Smooth muscle cell (in vitro differentiated cells): Measurements from ENCODE around the gene CDH19. TPM values are rescaled to one million over a fixed set of nuclear protein-coding genes. Genes with fewer than 3 reads are reported as not detected.

Experiments used
- DNase-seq: peaks from one replicate; lab custom pipeline; 2025; ENCODE audit not compliant: unreplicated experiment; lab: John Stamatoyannopoulos, UW
- H2AFZ ChIP-seq: fragments of 200-600 bp; sonication (generic); 2 replicates; pipeline ENCODE4 v1.6.0; 2016; ENCODE audit warnings: antibody characterized with exemption, low read depth, mild to moderate bottlenecking
- H3F3A ChIP-seq: fragments of 200-600 bp; sonication (generic); 2 replicates; pipeline ENCODE4 v1.6.0; 2017; ENCODE audit warnings: antibody characterized with exemption, low read depth
- H3K27ac ChIP-seq: fragments of 200-600 bp; sonication (generic); 2 replicates; pipeline ENCODE4 v1.5.1; 2016; ENCODE audit warnings: low read depth, mild to moderate bottlenecking
- H3K27me3 ChIP-seq: fragments of 200-600 bp; sonication (generic); 2 replicates; pipeline ENCODE4 v1.6.1; 2016; ENCODE audit warnings: low read depth, mild to moderate bottlenecking
- H3K36me3 ChIP-seq: fragments of 200-600 bp; sonication (generic); 2 replicates; pipeline ENCODE4 v1.5.1; 2016; ENCODE audit warnings: low read depth
- H3K4me1 ChIP-seq: fragments of 200-600 bp; sonication (generic); 2 replicates; pipeline ENCODE4 v1.5.1; 2016; ENCODE audit warnings: low read depth
- H3K4me2 ChIP-seq: fragments of 200-600 bp; sonication (generic); 2 replicates; pipeline ENCODE4 v1.6.0; 2016; ENCODE audit warnings: mild to moderate bottlenecking
- H3K4me3 ChIP-seq: fragments of 200-600 bp; sonication (generic); 2 replicates; pipeline ENCODE4 v1.5.1; 2016; ENCODE audit warnings: mild to moderate bottlenecking
- H3K79me2 ChIP-seq: fragments of 200-600 bp; sonication (generic); 2 replicates; pipeline ENCODE4 v1.6.0; 2016; ENCODE audit warnings: low read depth, mild to moderate bottlenecking
- H3K9ac ChIP-seq: fragments of 200-600 bp; sonication (generic); 2 replicates; pipeline ENCODE4 v1.6.0; 2016; ENCODE audit warnings: low read depth
- H3K9me3 ChIP-seq: fragments of 200-600 bp; sonication (generic); replicated peaks from 2 replicates; pipeline ENCODE4 v1.5.1; 2016; ENCODE audit warnings: low read depth
- H4K20me1 ChIP-seq: fragments of 200-600 bp; sonication (generic); 2 replicates; pipeline ENCODE4 v1.6.0; 2016; ENCODE audit warnings: low read depth
- CTCF ChIP-seq: fragments of 200-600 bp; sonication (generic); IDR thresholded peaks from 2 replicates; pipeline ENCODE4 v1.5.1; 2017; ENCODE audit warnings: borderline replicate concordance, mild to moderate bottlenecking, antibody characterized with exemption; ENCODE audit not compliant: insufficient read depth, poor library complexity, severe bottlenecking
- WGBS: methylation state at CpG from one replicate; pipeline ENCODE4 v1.1.7; 2016; ENCODE audit warnings: low lambda C conversion rate; 5-methylcytosine and 5-hydroxymethylcytosine counted together
- polyA plus RNA-seq: library from polyadenylated mRNA; unstranded; fragments of >200 nt; fragmentation: Nextera tagmentation; extraction: Ambion mirVana; gene quantifications from 2 replicates; pipeline ENCODE4 v1.2.1, GENCODE V29; 2016
- total RNA-seq: library from RNA; depleted of rRNA; stranded (reverse); fragments of >200 nt; gene quantifications from 2 replicates; pipeline ENCODE4 v1.2.3, GENCODE V29; 2014

The CDH19 gene
- total and polyA plus RNA-seq, 2 experiments from 2014 or later: not detected

GRCh38 chr18:66635342-66635741 lies 31.5 kb upstream of the CDH19 start:
- Histone ChIP-seq H3K9me3 (no peaks in the 10 kb centered on the region), H4K20me1 (no peaks in the 10 kb centered on the region), H3K36me3 (no peaks in the 10 kb centered on the region), H2AFZ (no peak overlapping the region), H3K9ac (no peak overlapping the region), H3K4me1 (no peaks in the 10 kb centered on the region), H3K4me2 (no peak overlapping the region), H3F3A (no peaks in the 10 kb centered on the region), H3K27ac (no peak overlapping the region), H3K79me2 (no peaks in the 10 kb centered on the region), H3K4me3 (no peak overlapping the region), H3K27me3 (no peaks in the 10 kb centered on the region)
- no peak for TF ChIP-seq CTCF
- DNase-seq: no peak

DNA sequence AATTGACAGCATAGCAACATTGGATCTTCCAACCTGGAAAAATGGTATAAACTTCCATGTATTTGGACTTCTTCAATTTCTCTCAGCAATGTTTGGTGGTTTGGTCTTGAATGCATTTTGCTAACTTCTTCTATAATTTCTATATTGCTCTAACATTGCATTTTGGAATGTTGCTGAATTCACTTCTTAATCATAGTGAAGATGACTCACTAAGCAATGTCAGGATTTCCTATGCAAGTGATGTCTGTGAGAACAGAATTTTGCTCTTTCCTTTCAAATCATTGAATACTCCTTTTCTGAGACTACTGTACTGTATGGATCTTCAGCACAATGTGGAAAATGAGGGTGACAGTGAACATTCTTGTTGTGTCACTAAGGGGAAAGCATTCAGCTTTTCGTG lies 28.9 kb upstream of the CDH19 start:
- TF ChIP-seq CTCF: no peak
- WGBS: 85% methylated on average over 1 of the region's 1 CpG

GRCh38 chr18:66630831-66631230 lies 26.9 kb upstream of the CDH19 start:
- 92% methylated on average over 1 of the region's 1 CpG for WGBS
- H4K20me1 ChIP-seq: no peaks in the 10 kb centered on the region
- no peak overlapping the region for H3K9ac ChIP-seq
- no peak for TF ChIP-seq CTCF
- H3K27ac ChIP-seq: no peak overlapping the region
- no peaks in the 10 kb centered on the region for H3K9me3 ChIP-seq
- no peaks in the 10 kb centered on the region for H3K4me1 ChIP-seq
- no peaks in the 10 kb centered on the region for H3K27me3 ChIP-seq
- H3K4me2 ChIP-seq: no peak overlapping the region
- no peaks in the 10 kb centered on the region for H3K36me3 ChIP-seq
- no peaks in the 10 kb centered on the region for H3F3A ChIP-seq
- no peaks in the 10 kb centered on the region for H3K79me2 ChIP-seq
- H2AFZ ChIP-seq: no peak overlapping the region
- no peak for DNase-seq
- no peak overlapping the region for H3K4me3 ChIP-seq

More for the DNA sequence above, 28.9 kb upstream of the CDH19 start:
- H3K36me3 ChIP-seq: no peaks in the 10 kb centered on the region
- no peak overlapping the region for H3K4me3 ChIP-seq
- no peak overlapping the region for H3K9ac ChIP-seq
- DNase-seq: no peak
- H3K79me2 ChIP-seq: no peaks in the 10 kb centered on the region
- H3K4me1 ChIP-seq: no peaks in the 10 kb centered on the region
- H3K27me3 ChIP-seq: no peaks in the 10 kb centered on the region
- H3F3A ChIP-seq: no peaks in the 10 kb centered on the region
- H2AFZ ChIP-seq: no peak overlapping the region
- no peaks in the 10 kb centered on the region for H3K9me3 ChIP-seq
- no peak overlapping the region for H3K4me2 ChIP-seq
- no peak overlapping the region for H3K27ac ChIP-seq
- H4K20me1 ChIP-seq: no peaks in the 10 kb centered on the region

- H2AFZ ChIP-seq: no peak overlapping the region
- no peak overlapping the region for H3K4me2 ChIP-seq
- no peaks in the 10 kb centered on the region for H4K20me1 ChIP-seq
- H3K27ac ChIP-seq: no peak overlapping the region
- H3K4me3 ChIP-seq: no peak overlapping the region
- H3K9ac ChIP-seq: no peak overlapping the region
- H3K27me3 ChIP-seq: no peaks in the 10 kb centered on the region
- TF ChIP-seq CTCF: no peak
- DNase-seq: no peak
- no peaks in the 10 kb centered on the region for H3K36me3 ChIP-seq
- H3K79me2 ChIP-seq: no peaks in the 10 kb centered on the region
- H3K9me3 ChIP-seq: no peaks in the 10 kb centered on the region
- no peaks in the 10 kb centered on the region for H3F3A ChIP-seq
- 94% methylated on average over 1 of the region's 1 CpG for WGBS
- no peaks in the 10 kb centered on the region for H3K4me1 ChIP-seq
Measured at GRCh38 chr18:66623821-66624220, 19.9 kb upstream of the CDH19 start.
